Activated CD4-positive, alpha-beta T cell treated with anti-CD3 and anti-CD28 coated beads for 36 hours (primary cell): ENCODE measurements around the gene DEDD2. TPM values are rescaled to one million over a fixed set of nuclear protein-coding genes. Genes with fewer than 3 reads are reported as not detected.

Source experiments
- ATAC-seq: fragments of 200-7000 bp; cut with Tn5 transposase; one replicate; pipeline ENCODE4 v1.10.0; 2021; ENCODE audit warnings: mild to moderate bottlenecking, moderate library complexity
- CTCF ChIA-PET: fragments of 350-600 bp; sonication (Branson Sonifier 250); formaldehyde crosslinking; loops from one replicate; lab custom pipeline; 2021; ENCODE audit warnings: antibody characterized with exemption; lab: Charles Lee
- POLR2A ChIA-PET: fragments of 350-600 bp; sonication (Branson Sonifier 250); formaldehyde crosslinking; loops from one replicate; lab custom pipeline; 2021; ENCODE audit warnings: antibody characterized with exemption, inconsistent platforms; lab: Charles Lee
- DNase-seq: peaks from one replicate; pipeline ENCODE4 v3.0.0-alpha.2; 2020
- H3K27ac Mint-ChIP-seq: one replicate; pipeline ENCODE4 v1.8.0; 2021; ENCODE audit warnings: mixed read lengths
- H3K27me3 Mint-ChIP-seq: one replicate; pipeline ENCODE4 v1.8.0; 2021; ENCODE audit warnings: mixed read lengths
- H3K36me3 Mint-ChIP-seq: one replicate; pipeline ENCODE4 v1.8.0; 2021; ENCODE audit warnings: low read depth, mixed read lengths
- H3K4me1 Mint-ChIP-seq: one replicate; pipeline ENCODE4 v1.8.0; 2021; ENCODE audit warnings: mixed read lengths
- H3K4me3 Mint-ChIP-seq: one replicate; pipeline ENCODE4 v1.8.0; 2021; ENCODE audit warnings: mild to moderate bottlenecking, moderate library complexity, mixed read lengths
- H3K9me3 Mint-ChIP-seq: one replicate; pipeline ENCODE4 v1.8.0; 2021; ENCODE audit warnings: low read depth, mixed read lengths
- intact Hi-C, 2 experiments: fragments of 100-400 bp; cut with DNase I in 1 of 2; cut with micrococcal nuclease in 1 of 2; formaldehyde crosslinking; loops; one replicate each; pipeline versions ENCODE4 v1.14.2 to v1.15.1; 2022 to 2024; cut with DNase I, micrococcal nuclease
- total RNA-seq, 2 experiments: library from RNA; stranded (reverse); gene quantifications; one replicate each; pipeline ENCODE4 v1.2.3, GENCODE V29; 2021

DEDD2 gene
- total RNA-seq, 2 experiments from 2014 or later = 25.9 to 27.3 TPM

DNA sequence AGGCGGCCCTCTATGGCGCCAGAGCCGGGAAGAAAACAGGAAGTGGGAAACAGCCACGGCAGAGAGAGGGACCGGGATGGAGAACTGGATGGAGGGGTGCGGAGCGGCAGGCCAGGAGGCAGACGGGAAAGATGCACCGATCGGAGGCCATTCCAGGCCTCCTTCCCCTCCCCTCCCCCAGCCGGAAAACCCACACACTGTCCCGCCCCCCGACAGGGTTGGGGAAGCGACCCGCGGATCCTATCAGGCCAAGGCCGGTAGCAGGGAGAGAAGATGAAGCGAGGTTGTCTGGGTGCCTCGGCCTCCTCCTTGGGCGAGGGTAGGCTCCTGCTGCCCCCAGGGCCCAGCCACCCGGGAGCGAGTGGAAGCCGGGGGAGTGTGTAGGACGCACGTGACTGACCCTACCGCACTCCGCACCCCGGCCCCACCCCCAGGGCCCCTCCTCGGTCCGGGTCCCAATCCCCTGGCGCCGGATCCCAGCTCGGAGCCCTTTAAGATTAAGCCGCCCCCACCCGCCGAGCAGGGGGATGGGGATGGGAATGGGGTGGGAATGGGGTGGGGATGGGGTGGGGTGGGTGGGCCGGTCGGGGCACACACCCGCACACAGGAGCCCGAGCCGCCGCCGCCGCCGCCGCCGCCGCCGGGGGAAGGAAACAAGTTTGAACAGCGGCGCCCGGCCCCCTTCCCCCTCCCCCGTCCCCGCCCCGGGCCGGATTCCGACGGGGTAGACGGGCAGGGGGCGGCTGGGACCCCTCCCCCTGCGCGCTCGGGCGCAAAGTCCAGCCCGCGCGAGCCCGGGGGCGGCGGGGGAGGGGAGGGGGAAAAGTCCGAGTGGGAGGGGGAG, 36.0 kb upstream of the DEDD2 start:
- peak overlapping the region; percentile 89 for H3K4me3 Mint-ChIP-seq

DNA sequence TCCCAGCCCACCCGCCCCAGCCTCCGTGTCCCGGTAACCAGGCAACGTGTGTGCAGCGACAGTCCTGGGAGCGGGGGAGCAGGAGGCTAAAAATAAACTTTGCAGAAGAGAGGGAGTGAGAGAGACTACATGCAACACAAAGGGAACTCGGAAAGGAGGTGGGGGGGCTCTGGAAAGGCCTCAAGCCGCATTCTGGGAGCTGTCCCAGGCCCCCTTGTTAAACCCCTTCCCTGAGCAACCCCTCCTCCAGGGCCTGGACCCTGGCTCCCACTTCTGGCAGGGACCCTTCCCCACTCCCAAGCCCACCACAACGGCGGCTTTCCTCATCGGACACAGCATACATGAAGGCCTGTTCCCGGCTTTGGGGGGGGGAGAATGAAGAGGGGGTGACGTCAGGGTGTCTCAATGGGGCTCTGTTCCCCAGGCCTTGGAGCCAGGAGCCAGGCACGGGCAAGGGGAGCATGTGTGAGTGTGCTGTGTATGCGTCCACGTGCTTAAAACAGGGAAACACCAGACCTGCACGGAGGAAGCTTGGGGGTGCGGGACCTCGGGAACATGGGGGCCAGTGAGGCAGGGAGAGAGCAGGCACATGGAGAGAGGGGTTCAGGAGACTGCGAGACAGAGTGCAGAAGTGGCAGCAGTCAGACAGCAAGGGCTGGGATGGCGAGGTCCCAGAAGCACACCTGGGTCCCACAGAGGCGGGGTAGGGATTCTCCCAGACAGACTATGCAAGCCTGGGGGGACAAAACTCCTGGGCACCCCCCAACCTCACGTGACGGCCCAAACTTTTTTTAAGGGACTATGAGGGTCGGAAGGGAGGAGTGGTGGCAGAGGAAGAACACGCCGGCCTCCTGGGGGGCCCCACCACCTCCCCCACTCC, 35.1 kb upstream of the DEDD2 start:
- intact Hi-C loops = no loop called here
- POLR2A ChIA-PET = no interaction called here
- Mint-ChIP-seq H3K27me3 (peaks cover 3% of the 10 kb centered on the region), H3K36me3 (peaks cover 17% of the 10 kb centered on the region), H3K4me1 (peaks cover 25% of the 10 kb centered on the region), H3K9me3 (no peaks in the 10 kb centered on the region), H3K4me3 (peak overlapping the region; percentile 89), H3K27ac (peak overlapping the region; percentile 95)
- CTCF ChIA-PET = interaction anchor here (1.0 to 1.1 kb wide), 2 partner anchors 8 to 10 kb away, joined by 3 read pairs; partner anchors contain the start of gene GSK3A
- ATAC-seq = no peak
- peak; percentile 47 for DNase-seq

More for the DNA sequence above, 36.0 kb upstream of the DEDD2 start:
- ChIA-PET CTCF (interaction anchor here (1.0 kb wide), 1 partner anchor 9 kb away, joined by 3 read pairs; no protein-coding TSS in a partner anchor), POLR2A (no interaction called here)
- ATAC-seq = peak; percentile 20
- Mint-ChIP-seq H3K4me1 (peaks cover 25% of the 10 kb centered on the region), H3K27ac (peak overlapping the region; percentile 95), H3K27me3 (peaks cover 3% of the 10 kb centered on the region), H3K36me3 (peaks cover 17% of the 10 kb centered on the region), H3K9me3 (no peaks in the 10 kb centered on the region)
- intact Hi-C loops = loop anchor here (1.0 kb wide), 3 partner anchors 9 to 120 kb away; partner anchors contain the start of gene DEDD2 (in 1 of the 2)
- DNase-seq = peak; percentile 83

DNA sequence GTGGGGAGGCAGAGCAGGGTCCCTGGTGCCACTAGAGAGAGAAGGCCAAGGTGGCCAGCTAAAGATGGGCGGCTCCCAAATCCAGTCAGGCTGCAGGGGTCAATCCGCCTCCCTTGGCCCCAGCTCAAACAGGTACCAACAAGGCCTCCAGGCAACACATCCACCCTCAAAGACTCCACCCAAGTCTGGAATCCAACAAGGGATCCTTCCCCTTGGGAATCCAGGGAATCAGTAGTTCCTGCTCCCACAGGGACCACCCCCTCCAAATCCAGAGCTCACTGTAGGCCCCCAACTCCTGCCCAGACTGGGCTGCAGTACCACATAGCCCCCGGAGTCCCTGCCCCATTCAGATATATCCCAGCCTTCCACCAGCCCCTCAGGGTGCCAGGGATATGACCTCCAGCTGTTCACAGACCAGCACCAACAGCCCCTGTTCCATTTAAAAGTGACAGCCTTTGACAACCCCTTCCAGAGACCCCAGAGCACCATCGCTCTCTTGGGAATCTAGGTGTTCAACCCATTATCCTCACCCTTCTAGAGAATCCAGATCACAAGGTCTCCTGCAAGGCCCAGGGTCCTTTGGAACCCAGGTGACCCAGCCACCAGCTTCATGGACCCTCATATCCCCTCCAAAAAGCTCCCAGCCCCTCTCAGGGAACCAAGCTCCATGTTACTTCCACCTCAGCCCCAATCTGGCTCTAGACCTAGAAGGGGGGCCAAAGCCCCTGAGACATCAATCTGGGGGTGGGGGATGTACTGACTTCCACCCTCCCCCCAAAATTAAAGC, 34.3 kb upstream of the DEDD2 start:
- H3K4me1 Mint-ChIP-seq = peaks cover 29% of the 10 kb centered on the region
- POLR2A ChIA-PET = interaction anchor here (1.2 kb wide), 2 partner anchors 9 to 37 kb away, joined by 3 to 4 read pairs; partner anchors contain the start of gene GSK3A
- peaks cover 17% of the 10 kb centered on the region for H3K36me3 Mint-ChIP-seq
- H3K9me3 Mint-ChIP-seq = no peaks in the 10 kb centered on the region
- no peak for ATAC-seq
- H3K27ac Mint-ChIP-seq = peak overlapping the region; percentile 74
- peaks cover 3% of the 10 kb centered on the region for H3K27me3 Mint-ChIP-seq
- intact Hi-C loops = no loop called here
- no peak for DNase-seq
- CTCF ChIA-PET = interaction anchor here (0.5 to 1.9 kb wide), 6 partner anchors 9 to 628 kb away, joined by 3 to 7 read pairs (median 3); partner anchors contain the start of gene GSK3A
- peak overlapping the region; percentile 89 for H3K4me3 Mint-ChIP-seq

DNA sequence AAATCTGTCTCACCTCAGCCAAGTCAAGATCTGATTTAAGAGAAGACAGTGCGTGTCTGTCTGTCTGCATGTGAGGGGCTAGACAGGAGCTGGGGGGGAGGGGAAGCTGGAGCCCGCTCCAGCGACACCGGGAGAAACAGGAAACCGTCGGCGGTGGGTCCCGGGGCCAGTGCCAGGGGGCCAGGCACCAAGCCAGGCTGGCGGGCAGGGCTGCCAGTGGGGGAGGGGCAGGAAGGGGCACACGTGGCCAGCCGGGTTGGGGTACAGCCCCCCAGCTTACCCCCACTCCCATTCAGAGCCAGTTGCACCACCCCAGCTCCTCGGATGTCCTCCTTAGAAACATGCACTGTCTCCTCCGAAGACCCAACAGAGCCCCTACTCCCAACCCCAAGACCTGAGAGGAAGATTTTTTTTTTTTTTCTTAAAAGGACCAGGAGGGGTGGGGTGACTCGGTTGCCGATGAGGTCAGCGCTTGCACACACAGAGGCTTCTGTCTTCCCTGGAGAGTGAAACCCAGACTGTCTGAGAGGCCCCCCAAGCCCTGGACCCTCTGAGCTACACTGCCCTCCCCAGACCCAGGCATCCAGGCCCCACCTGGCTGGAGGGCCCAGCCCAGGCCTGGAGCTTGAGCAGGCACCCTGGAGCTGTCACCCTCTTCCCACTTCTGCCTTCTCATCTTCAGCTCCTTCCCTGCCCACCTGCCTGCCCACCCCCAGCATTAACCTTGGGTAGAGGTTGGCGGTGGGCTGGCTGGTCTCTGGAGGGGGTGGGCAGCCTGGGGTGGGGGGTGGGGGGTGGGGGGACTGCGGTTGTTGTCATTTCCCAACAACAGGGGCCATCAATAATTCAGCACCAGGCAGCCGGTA, 33.4 kb upstream of the DEDD2 start:
- ATAC-seq = peak; percentile 16
- peak overlapping the region; percentile 89 for H3K4me3 Mint-ChIP-seq
- H3K4me1 Mint-ChIP-seq = peaks cover 36% of the 10 kb centered on the region
- ChIA-PET CTCF (interaction anchor here (0.5 to 1.9 kb wide), 5 partner anchors 13 to 118 kb away, joined by 3 to 7 read pairs (median 5); no protein-coding TSS in a partner anchor), POLR2A (interaction anchor here (0.6 to 1.2 kb wide), 4 partner anchors 8 to 142 kb away, joined by 3 to 4 read pairs (median 3); partner anchors contain the start of gene GSK3A)
- no peaks in the 10 kb centered on the region for H3K9me3 Mint-ChIP-seq
- no peaks in the 10 kb centered on the region for H3K27me3 Mint-ChIP-seq
- H3K36me3 Mint-ChIP-seq = peaks cover 17% of the 10 kb centered on the region
- intact Hi-C loops = no loop called here
- peak overlapping the region; percentile 74 for H3K27ac Mint-ChIP-seq
- DNase-seq = peak; percentile 62

DNA sequence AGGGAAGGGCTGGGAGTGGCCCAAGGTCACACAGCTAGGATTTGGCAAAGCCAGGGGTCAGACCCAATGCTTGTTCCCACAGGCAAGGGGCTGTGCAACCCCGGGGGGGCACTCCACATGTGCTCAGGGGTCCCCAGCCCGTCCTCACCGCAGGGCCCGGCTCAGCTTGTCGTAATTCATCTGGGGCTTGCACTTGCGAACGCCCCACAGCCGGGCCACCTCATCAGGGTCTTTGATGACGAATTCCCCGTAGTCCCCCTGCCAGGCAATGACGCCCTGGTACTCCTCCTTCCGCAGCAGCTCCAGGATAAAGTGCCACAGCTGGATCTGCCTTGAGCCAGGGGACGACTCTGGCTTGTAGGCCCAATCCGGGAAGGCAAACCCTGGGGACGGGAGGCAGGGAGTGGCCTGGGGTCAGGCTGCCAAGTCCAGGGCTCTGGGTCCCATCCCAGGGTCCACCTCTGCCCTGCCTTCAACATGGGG, 32.7 kb upstream of the DEDD2 start:
- Mint-ChIP-seq H3K4me3 (no peak overlapping the region), H3K36me3 (peaks cover 17% of the 10 kb centered on the region), H3K9me3 (no peaks in the 10 kb centered on the region), H3K27me3 (no peaks in the 10 kb centered on the region), H3K27ac (peak overlapping the region; percentile 72), H3K4me1 (peaks cover 38% of the 10 kb centered on the region)
- ATAC-seq (no peak), DNase-seq (no peak)
- ChIA-PET POLR2A (interaction anchor here (0.6 to 1.2 kb wide), 2 partner anchors 38 to 142 kb away, joined by 3 read pairs; no protein-coding TSS in a partner anchor), CTCF (interaction anchor here (1.3 to 1.9 kb wide), 3 partner anchors 20 to 47 kb away, joined by 5 to 7 read pairs (median 5); no protein-coding TSS in a partner anchor)
- intact Hi-C loops = no loop called here

DNA sequence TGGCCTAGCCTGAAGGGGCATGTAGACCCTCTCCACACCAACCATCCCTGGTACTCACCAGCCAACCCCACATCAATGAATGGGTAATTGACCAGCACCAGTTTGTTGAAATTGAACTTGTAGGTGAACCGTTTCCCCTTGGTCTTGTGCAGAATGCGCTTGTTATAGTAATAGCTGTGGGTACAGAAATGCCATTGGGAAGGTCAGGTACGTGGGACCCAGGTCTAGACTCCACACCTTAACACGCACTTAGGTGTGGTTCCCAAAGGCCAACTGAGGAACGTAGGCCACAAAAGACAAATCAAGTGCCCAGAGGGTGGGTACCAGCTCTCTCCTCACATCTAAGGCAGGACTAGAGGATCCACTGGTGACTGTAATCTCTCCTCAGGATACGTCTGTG, 32.3 kb upstream of the DEDD2 start:
- H3K4me3 Mint-ChIP-seq = no peak overlapping the region
- ChIA-PET CTCF (interaction anchor here (1.7 to 1.9 kb wide), 2 partner anchors 30 to 47 kb away, joined by 5 to 7 read pairs; no protein-coding TSS in a partner anchor), POLR2A (no interaction called here)
- no peaks in the 10 kb centered on the region for H3K9me3 Mint-ChIP-seq
- no peak overlapping the region for H3K27ac Mint-ChIP-seq
- ATAC-seq (no peak), DNase-seq (no peak)
- H3K4me1 Mint-ChIP-seq = peaks cover 43% of the 10 kb centered on the region
- H3K27me3 Mint-ChIP-seq = no peaks in the 10 kb centered on the region
- peaks cover 17% of the 10 kb centered on the region for H3K36me3 Mint-ChIP-seq
- intact Hi-C loops = no loop called here

DNA sequence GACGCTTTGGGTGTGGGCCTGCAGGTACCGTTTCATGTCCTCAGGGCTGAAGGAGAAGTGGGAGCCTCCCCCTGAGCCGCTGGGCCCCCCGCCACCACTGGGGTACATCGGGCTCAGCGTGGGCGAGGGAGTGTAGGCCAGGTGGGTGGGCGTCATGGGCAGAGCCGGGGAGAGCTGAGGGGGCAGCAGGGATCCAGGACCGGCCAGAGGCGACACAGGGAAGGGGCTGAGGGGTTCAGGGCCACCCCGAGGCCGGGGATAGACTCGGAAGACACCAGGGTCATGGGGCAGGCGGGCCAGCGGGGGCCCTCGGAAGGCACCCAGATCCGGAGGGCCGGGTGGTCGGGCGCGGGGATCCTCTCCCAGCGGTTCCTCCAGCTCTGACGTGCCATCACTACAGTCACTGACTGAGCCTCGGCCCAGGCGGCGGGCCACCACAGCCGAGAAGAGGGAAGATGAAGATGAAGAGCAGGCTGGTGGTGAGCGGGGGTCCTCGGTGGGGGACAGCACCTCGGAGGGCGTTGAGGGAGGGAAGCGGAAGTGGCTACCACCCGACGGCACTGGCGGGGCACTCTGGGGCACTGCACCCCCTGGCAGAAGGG, 31.8 kb upstream of the DEDD2 start:
- ChIA-PET CTCF (interaction anchor here (1.7 kb wide), 1 partner anchor 30 kb away, joined by 5 read pairs; no protein-coding TSS in a partner anchor), POLR2A (no interaction called here)
- ATAC-seq (no peak), DNase-seq (no peak)
- Mint-ChIP-seq H3K27ac (no peak overlapping the region), H3K4me3 (no peak overlapping the region), H3K36me3 (peaks cover 17% of the 10 kb centered on the region), H3K4me1 (peaks cover 43% of the 10 kb centered on the region), H3K9me3 (no peaks in the 10 kb centered on the region), H3K27me3 (no peaks in the 10 kb centered on the region)
- intact Hi-C loops = no loop called here

DNA sequence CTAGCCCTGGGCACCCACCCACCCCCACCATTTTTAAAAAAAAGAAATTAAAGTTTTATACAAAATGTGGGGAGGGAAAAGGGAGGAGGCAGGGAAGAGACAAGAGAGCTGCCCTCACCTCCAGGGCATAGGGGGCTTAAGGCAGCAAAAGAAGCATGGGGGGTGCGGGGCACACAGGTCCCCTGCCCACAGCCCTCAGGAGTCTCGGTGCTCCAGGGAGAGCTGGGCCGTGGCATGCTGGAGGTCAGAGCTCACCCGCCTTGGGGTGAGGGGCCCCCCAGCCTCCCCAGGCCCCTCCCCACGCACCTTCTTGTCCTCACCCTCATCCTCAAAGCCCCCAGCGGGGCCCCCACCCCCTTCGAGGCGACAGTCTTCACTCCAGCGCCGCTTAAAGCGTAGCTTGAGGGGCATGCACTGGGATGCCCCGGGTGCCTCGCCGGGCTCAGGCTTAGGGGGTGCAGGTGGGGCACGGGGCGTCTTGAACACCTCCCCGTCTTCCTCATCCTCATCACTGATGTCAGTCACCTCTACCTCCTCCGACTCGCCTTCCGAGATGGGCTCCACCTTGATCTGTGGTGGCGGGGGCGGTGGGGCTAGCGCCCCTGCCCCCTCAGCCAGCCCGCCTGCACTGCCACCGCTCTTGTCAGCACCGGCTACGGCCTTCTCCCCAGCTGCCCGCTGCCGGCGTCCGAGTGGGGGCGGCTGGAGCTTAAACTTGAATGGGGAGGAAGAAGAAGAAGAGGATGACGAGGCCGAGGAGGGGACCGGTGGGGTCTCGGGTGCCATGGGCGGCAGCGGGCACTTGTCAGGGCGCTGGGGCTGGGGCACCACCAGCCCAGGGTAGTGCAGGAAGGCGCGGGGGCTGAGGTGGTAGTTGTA, 31.0 kb upstream of the DEDD2 start:
- H3K27me3 Mint-ChIP-seq = no peaks in the 10 kb centered on the region
- no peak overlapping the region for H3K27ac Mint-ChIP-seq
- H3K9me3 Mint-ChIP-seq = no peaks in the 10 kb centered on the region
- peaks cover 43% of the 10 kb centered on the region for H3K4me1 Mint-ChIP-seq
- no peak for ATAC-seq
- intact Hi-C loops = no loop called here
- ChIA-PET CTCF (interaction anchor here (0.6 to 0.7 kb wide), 2 partner anchors 31 to 67 kb away, joined by 3 read pairs; no protein-coding TSS in a partner anchor), POLR2A (no interaction called here)
- H3K4me3 Mint-ChIP-seq = no peak overlapping the region
- DNase-seq = no peak
- peaks cover 17% of the 10 kb centered on the region for H3K36me3 Mint-ChIP-seq
